K562 (cell line): ENCODE measurements around the gene TRUB2. TPM values are rescaled to one million over a fixed set of nuclear protein-coding genes. Genes with fewer than 3 reads are reported as not detected.

ENCODE experiments used
- COPS2 ChIP-seq: fragments of 450-650 bp; conservative IDR thresholded peaks from 2 replicates; pipeline ENCODE4 v1.6.1; 2016; ENCODE audit warnings: mild to moderate bottlenecking, moderate library complexity
- ELF1 ChIP-seq: fragments of 200-800 bp; sonication (Bioruptor generic); IDR thresholded peaks from 2 replicates; pipeline ENCODE4 v1.6.1; 2016; ENCODE audit warnings: missing genetic modification characterization, missing compliant biosample characterization
- EP300 ChIP-seq: IDR thresholded peaks from 2 replicates; pipeline ENCODE4 v1.6.1; 2012; ENCODE audit warnings: low read length, improper control_type of control experiment
- FOS ChIP-seq: IDR thresholded peaks from 3 replicates; pipeline ENCODE4 v1.6.1; 2011; ENCODE audit not compliant: insufficient read length; ENCODE audit errors: extremely low read depth
- HNRNPUL1 ChIP-seq: fragments of 200-400 bp; formaldehyde crosslinking; IDR thresholded peaks from 2 replicates; pipeline ENCODE4 v1.6.1; 2017; ENCODE audit warnings: low read length
- MIER1 ChIP-seq: fragments of 450-650 bp; IDR thresholded peaks from 2 replicates; pipeline ENCODE4 v1.6.1; 2016; ENCODE audit warnings: antibody characterized with exemption, mild to moderate bottlenecking, low read depth
- MYC ChIP-seq, 2 experiments: fragments of 250-450 bp in 1 of 2; sonication (Bioruptor Pico) in 1 of 2; IDR thresholded peaks; 2 replicates each; pipeline versions ENCODE4 v1.5.1 to v1.6.1; 2012 to 2021; ENCODE audit warnings: low read depth in 2 of 2, borderline replicate concordance in 1 of 2, improper control_type of control experiment in 1 of 2, low read length in 1 of 2, mild to moderate bottlenecking in 1 of 2, moderate library complexity in 1 of 2
- NFIX ChIP-seq: fragments of 250-450 bp; sonication (Bioruptor Pico); IDR thresholded peaks from 2 replicates; pipeline ENCODE4 v1.4.0; 2020; ENCODE audit warnings: low read depth, mild to moderate bottlenecking, moderate library complexity
- NFXL1 ChIP-seq: fragments of 450-650 bp; formaldehyde crosslinking; IDR thresholded peaks from 2 replicates; pipeline ENCODE4 v1.4.0; 2021; ENCODE audit warnings: mild to moderate bottlenecking
- PPARD ChIP-seq: fragments of 250-450 bp; sonication (Bioruptor Pico); IDR thresholded peaks from 2 replicates; pipeline ENCODE4 v1.8.0; 2022; ENCODE audit warnings: inconsistent platforms, mild to moderate bottlenecking, moderate library complexity
- SMAD3 ChIP-seq: fragments of 450-650 bp; formaldehyde crosslinking; conservative IDR thresholded peaks from 2 replicates; pipeline ENCODE4 v1.4.0; 2020; ENCODE audit warnings: mild to moderate bottlenecking
- SOX6 ChIP-seq: fragments of 450-650 bp; IDR thresholded peaks from 2 replicates; pipeline ENCODE4 v1.6.1; 2014; ENCODE audit warnings: mild to moderate bottlenecking
- TBP ChIP-seq: optimal IDR thresholded peaks from 2 replicates; pipeline ENCODE3; 2011; ENCODE audit warnings: low read depth, low read length, improper control_type of control experiment
- TOE1 ChIP-seq, 2 experiments: fragments of 450-650 bp in 1 of 2; sonication (generic) in 1 of 2; formaldehyde crosslinking in 1 of 2; IDR thresholded peaks; 2 replicates each; pipeline versions ENCODE4 v1.7.1 to v1.8.0; 2016 to 2022; ENCODE audit warnings: borderline replicate concordance in 2 of 2, mild to moderate bottlenecking in 2 of 2, antibody characterized with exemption in 1 of 2, inconsistent platforms in 1 of 2, low read depth in 1 of 2, missing genetic modification reagents in 1 of 2, moderate library complexity in 1 of 2
- U2AF1 ChIP-seq: fragments of 200-400 bp; formaldehyde crosslinking; optimal IDR thresholded peaks from 2 replicates; pipeline ENCODE3; 2017; ENCODE audit warnings: mild to moderate bottlenecking, low read depth, low read length, moderate library complexity
- YY1 ChIP-seq, 3 experiments: IDR thresholded peaks; 2 replicates each; pipeline ENCODE4 v1.6.1; 2011; ENCODE audit warnings: low read length in 2 of 3, mild to moderate bottlenecking in 2 of 3, moderate library complexity in 2 of 3, borderline replicate concordance in 1 of 3, control low read depth in 1 of 3, low read depth in 1 of 3; ENCODE audit not compliant: insufficient read depth in 3 of 3, insufficient replicate concordance in 2 of 3, control insufficient read depth in 1 of 3, insufficient read length in 1 of 3; ENCODE audit errors: extremely low read depth in 1 of 3
- ZNF174 ChIP-seq: fragments of 250-450 bp; sonication (Bioruptor Pico); IDR thresholded peaks from 2 replicates; pipeline ENCODE4 v1.4.0; 2020; ENCODE audit warnings: mild to moderate bottlenecking
- polyA plus RNA-seq, 8 experiments: library from polyadenylated mRNA; depleted of rRNA in 4 of 8; stranded (reverse) in 5 of 8; unstranded in 3 of 8; fragments of >200 nt; fragmentation: Nextera tagmentation in 2 of 8; fragmentation: Illumina TruSeq in 1 of 8; extraction: Ambion mirVana in 2 of 8; extraction: Trizol in 1 of 8; gene quantifications; 2 replicates each; pipeline versions ENCODE4 v1.2.1 to v1.2.3, GENCODE V29; 2011 to 2014; ENCODE audit warnings: inconsistent platforms in 1 of 8, missing spikeins in 1 of 8
- total RNA-seq, 7 experiments: library from RNA; depleted of rRNA in 6 of 7; stranded (reverse); fragments of >200 nt in 6 of 7; fragmentation: Illumina TruSeq in 2 of 7; extraction: Trizol in 2 of 7; gene quantifications; 2 replicates each; pipeline versions ENCODE4 v1.2.1 to v1.2.3, GENCODE V29; 2011 to 2021; ENCODE audit warnings: low replicate concordance in 1 of 7
- TF ChIP-seq, protein P1 (sequence below): sonication (generic); formaldehyde crosslinking; IDR thresholded peaks from 2 replicates; pipeline ENCODE4 v1.8.1; 2023; ENCODE audit warnings: mild to moderate bottlenecking, missing genetic modification reagents
- TF ChIP-seq, protein P2 (sequence below): fragments of 250-450 bp; sonication (Bioruptor Pico); IDR thresholded peaks from 2 replicates; pipeline ENCODE4 v1.5.1; 2021; ENCODE audit warnings: mild to moderate bottlenecking
- TF ChIP-seq, protein P3 (sequence below): fragments of 450-650 bp; IDR thresholded peaks from 2 replicates; pipeline ENCODE4 v1.6.1; 2016; ENCODE audit warnings: borderline replicate concordance

TRUB2 gene
- total and polyA plus RNA-seq, 9 of the 15 experiments (the other 6 are each of a cell fraction or from before 2014, with no cell fraction given): 9.3 to 110 (median 63.0) TPM

DNA sequence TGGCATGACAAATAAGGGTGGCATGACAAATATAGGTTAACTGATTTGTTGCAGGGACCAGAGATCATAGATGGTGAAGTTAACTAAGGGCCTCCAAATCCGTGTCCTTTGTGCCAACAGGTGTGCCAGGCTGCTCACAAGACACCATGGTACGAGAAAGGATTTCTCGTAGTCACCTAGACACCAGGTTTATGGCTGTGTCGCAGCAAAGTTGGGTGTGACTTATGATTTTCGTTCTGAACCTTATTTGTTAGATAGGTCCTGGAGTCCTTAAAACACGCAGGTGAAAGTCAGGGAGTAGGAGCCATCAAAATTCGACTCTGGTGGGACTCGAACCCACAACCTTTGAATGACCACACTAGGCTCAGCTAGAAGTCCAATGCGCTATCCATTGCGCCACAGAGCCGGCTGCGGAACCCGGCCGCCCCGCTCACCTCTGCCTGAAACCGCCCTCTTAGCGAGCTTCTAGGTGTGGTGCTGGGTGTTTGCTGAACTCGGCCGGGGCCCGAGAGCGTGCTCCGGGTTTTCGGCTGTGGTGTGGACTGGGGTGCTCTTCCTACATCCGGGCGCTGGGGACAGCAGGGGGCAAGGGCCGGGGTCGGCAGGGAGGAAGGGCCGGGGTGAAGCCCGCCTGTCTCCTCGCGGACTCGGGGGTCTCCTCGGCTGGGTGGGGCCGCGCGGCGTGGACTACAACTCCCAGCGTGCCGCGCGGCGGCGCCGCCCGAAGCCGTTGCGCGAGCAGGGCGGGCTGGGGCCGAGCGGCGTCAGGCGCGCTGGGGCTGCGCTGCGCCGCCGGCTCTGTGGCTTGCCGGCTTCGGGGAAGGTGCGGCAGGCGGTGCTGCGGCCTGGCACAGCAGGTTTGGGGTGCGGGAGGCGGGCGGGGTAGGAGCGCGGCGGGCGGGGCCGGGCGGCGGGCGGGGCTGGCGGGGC, 17.8 kb upstream of the TRUB2 start, which contains the start of gene SLC27A4 (continued):
- TF ChIP-seq MYC (IDR thresholded peaks at IDR 0.05; ENCODE audit: low read depth, low read length) (peak; percentile 87), MYC (CRISPR knock-in tag; IDR thresholded peaks at IDR 0.05; ENCODE audit: borderline replicate concordance, low read depth) (no peak; the same call in 1 of the 2 replicates), YY1 (IDR thresholded peaks at IDR 0.05; ENCODE audit: borderline replicate concordance in 1 of 3, control insufficient read depth in 1 of 3, extremely low read depth in 1 of 3, insufficient read depth in 3 of 3, insufficient read length in 1 of 3, insufficient replicate concordance in 2 of 3, low read depth in 1 of 3, low read length in 2 of 3) (peak in 2 of 3 experiments; percentile 46 to 80), NFXL1 (CRISPR knock-in tag) (no peak), TOE1 (IDR thresholded peaks at IDR 0.05; ENCODE audit: borderline replicate concordance) (no peak), TOE1 (CRISPR knock-in tag; IDR thresholded peaks at IDR 0.05; ENCODE audit: borderline replicate concordance, low read depth) (peak; percentile 88), MIER1 (peak; percentile 58; the same call in 1 of the 2 replicates), FOS (no peak), EP300 (peak; percentile 50), COPS2 (no peak), NFIX (CRISPR knock-in tag) (0 out of 2 replicates have a peak, but pooled peaks have one; percentile 3), SMAD3 (CRISPR knock-in tag) (peak; percentile 5; the same call in 1 of the 2 replicates), ELF1 (no peak), PPARD (CRISPR knock-in tag) (no peak), TBP (peak; percentile 99), SOX6 (peak; percentile 73; the same call in 1 of the 2 replicates), U2AF1 (no peak), HNRNPUL1 (peak; percentile 80; the same call in 1 of the 2 replicates), ZNF174 (no peak)
- TF ChIP-seq, protein P1, sequence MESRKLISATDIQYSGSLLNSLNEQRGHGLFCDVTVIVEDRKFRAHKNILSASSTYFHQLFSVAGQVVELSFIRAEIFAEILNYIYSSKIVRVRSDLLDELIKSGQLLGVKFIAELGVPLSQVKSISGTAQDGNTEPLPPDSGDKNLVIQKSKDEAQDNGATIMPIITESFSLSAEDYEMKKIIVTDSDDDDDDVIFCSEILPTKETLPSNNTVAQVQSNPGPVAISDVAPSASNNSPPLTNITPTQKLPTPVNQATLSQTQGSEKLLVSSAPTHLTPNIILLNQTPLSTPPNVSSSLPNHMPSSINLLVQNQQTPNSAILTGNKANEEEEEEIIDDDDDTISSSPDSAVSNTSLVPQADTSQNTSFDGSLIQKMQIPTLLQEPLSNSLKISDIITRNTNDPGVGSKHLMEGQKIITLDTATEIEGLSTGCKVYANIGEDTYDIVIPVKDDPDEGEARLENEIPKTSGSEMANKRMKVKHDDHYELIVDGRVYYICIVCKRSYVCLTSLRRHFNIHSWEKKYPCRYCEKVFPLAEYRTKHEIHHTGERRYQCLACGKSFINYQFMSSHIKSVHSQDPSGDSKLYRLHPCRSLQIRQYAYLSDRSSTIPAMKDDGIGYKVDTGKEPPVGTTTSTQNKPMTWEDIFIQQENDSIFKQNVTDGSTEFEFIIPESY (CRISPR knock-in tag): peak; percentile 94
- TF ChIP-seq, protein P2, sequence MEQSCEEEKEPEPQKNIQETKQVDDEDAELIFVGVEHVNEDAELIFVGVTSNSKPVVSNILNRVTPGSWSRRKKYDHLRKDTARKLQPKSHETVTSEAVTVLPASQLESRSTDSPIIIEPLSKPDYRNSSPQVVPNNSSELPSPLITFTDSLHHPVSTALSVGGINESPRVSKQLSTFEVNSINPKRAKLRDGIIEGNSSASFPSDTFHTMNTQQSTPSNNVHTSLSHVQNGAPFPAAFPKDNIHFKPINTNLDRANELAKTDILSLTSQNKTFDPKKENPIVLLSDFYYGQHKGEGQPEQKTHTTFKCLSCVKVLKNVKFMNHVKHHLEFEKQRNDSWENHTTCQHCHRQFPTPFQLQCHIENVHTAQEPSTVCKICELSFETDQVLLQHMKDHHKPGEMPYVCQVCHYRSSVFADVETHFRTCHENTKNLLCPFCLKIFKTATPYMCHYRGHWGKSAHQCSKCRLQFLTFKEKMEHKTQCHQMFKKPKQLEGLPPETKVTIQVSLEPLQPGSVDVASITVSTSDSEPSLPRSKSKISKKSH (CRISPR knock-in tag): no peak
- TF ChIP-seq, protein P3, sequence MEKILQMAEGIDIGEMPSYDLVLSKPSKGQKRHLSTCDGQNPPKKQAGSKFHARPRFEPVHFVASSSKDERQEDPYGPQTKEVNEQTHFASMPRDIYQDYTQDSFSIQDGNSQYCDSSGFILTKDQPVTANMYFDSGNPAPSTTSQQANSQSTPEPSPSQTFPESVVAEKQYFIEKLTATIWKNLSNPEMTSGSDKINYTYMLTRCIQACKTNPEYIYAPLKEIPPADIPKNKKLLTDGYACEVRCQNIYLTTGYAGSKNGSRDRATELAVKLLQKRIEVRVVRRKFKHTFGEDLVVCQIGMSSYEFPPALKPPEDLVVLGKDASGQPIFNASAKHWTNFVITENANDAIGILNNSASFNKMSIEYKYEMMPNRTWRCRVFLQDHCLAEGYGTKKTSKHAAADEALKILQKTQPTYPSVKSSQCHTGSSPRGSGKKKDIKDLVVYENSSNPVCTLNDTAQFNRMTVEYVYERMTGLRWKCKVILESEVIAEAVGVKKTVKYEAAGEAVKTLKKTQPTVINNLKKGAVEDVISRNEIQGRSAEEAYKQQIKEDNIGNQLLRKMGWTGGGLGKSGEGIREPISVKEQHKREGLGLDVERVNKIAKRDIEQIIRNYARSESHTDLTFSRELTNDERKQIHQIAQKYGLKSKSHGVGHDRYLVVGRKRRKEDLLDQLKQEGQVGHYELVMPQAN: peak; percentile 90; the same call in 1 of the 2 replicates
